ENCODE measurements around the gene PRG3.

PRG3 gene

GRCh38 chr11:57359396-57359795 lies 21.6 kb downstream of the PRG3 start:
- no peak for DNase-seq (ENCODE audit: low read depth)

- DNase-seq (ENCODE audit: low read depth) = no peak
These were observed 22.0 kb downstream of the PRG3 start for GRCh38 chr11:57358991-57359390.

GRCh38 chr11:57358543-57358961 lies 22.4 kb downstream of the PRG3 start:
- no peak for DNase-seq (ENCODE audit: low read depth)

- DNase-seq (ENCODE audit: low read depth) = no peak
These were observed 23.1 kb downstream of the PRG3 start for GRCh38 chr11:57357856-57358255.

- DNase-seq (ENCODE audit: low read depth) = no peak
These were observed 23.6 kb downstream of the PRG3 start for GRCh38 chr11:57357310-57357709.

GRCh38 chr11:57356268-57356667 lies 24.7 kb downstream of the PRG3 start:
- DNase-seq (ENCODE audit: low read depth) = no peak

GRCh38 chr11:57354699-57355098 lies 26.3 kb downstream of the PRG3 start:
- no peak for DNase-seq (ENCODE audit: low read depth)

GRCh38 chr11:57353852-57354251 lies 27.1 kb downstream of the PRG3 start:
- no peak for DNase-seq (ENCODE audit: low read depth)

GRCh38 chr11:57353446-57353845 lies 27.5 kb downstream of the PRG3 start:
- no peak for DNase-seq (ENCODE audit: low read depth)

GRCh38 chr11:57353036-57353435 lies 27.9 kb downstream of the PRG3 start:
- DNase-seq (ENCODE audit: low read depth) = no peak

GRCh38 chr11:57349491-57350274 lies 31.3 kb downstream of the PRG3 start:
- DNase-seq (ENCODE audit: low read depth) = no peak

GRCh38 chr11:57348636-57349313 lies 32.2 kb downstream of the PRG3 start:
- no peak for DNase-seq (ENCODE audit: low read depth)

- DNase-seq (ENCODE audit: low read depth) = no peak
These were observed 32.9 kb downstream of the PRG3 start for GRCh38 chr11:57348052-57348451.

GRCh38 chr11:57347336-57347735 lies 33.6 kb downstream of the PRG3 start:
- DNase-seq (ENCODE audit: low read depth) = no peak

GRCh38 chr11:57345555-57346211 lies 35.3 kb downstream of the PRG3 start:
- DNase-seq (ENCODE audit: low read depth) = peak; percentile 38

GRCh38 chr11:57344826-57345225 lies 36.1 kb downstream of the PRG3 start:
- no peak for DNase-seq (ENCODE audit: low read depth)

GRCh38 chr11:57343825-57344224 lies 37.1 kb downstream of the PRG3 start:
- no peak for DNase-seq (ENCODE audit: low read depth)

- DNase-seq (ENCODE audit: low read depth) = no peak
These were observed 38.2 kb downstream of the PRG3 start for GRCh38 chr11:57342702-57343101.

- no peak for DNase-seq (ENCODE audit: low read depth)
These were observed 39.6 kb downstream of the PRG3 start for GRCh38 chr11:57341250-57341808.

GRCh38 chr11:57340039-57340615 lies 40.8 kb downstream of the PRG3 start:
- no peak for DNase-seq (ENCODE audit: low read depth)

GRCh38 chr11:57339328-57339727 lies 41.6 kb downstream of the PRG3 start:
- DNase-seq (ENCODE audit: low read depth) = no peak

- no peak for DNase-seq (ENCODE audit: low read depth)
These were observed 42.8 kb downstream of the PRG3 start, which contains the start of gene P2RX3 for GRCh38 chr11:57338142-57338541. P2RX3 (plus strand) TSS chr11:57338352; CDS start chr11:57338551, 199 bp downstream.

Measured in fibroblast of gingiva (primary cell).